ENCODE measurements around the gene LRP1.

Gene LRP1

DNA sequence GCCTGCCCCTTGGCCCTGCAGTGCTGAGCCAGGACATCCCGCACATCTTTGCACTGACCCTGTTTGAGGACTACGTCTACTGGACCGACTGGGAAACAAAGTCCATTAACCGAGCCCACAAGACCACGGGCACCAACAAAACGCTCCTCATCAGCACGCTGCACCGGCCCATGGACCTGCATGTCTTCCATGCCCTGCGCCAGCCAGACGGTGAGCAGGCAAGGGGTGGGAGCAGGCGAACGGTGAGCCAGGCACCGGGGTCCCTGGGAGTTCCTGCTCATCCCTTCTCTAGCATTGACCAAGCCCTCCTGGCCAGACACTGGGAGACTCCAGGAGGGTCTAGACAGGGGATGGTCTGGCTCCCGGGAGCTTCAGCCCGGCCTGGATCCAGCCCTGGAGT, 70.9 kb downstream of the LRP1 start:
- no peak for TF ChIP-seq ZNF565 (CRISPR knock-in tag; conservative IDR thresholded peaks at IDR 0.05; ENCODE audit: low read depth)
- TF ChIP-seq, protein P1, sequence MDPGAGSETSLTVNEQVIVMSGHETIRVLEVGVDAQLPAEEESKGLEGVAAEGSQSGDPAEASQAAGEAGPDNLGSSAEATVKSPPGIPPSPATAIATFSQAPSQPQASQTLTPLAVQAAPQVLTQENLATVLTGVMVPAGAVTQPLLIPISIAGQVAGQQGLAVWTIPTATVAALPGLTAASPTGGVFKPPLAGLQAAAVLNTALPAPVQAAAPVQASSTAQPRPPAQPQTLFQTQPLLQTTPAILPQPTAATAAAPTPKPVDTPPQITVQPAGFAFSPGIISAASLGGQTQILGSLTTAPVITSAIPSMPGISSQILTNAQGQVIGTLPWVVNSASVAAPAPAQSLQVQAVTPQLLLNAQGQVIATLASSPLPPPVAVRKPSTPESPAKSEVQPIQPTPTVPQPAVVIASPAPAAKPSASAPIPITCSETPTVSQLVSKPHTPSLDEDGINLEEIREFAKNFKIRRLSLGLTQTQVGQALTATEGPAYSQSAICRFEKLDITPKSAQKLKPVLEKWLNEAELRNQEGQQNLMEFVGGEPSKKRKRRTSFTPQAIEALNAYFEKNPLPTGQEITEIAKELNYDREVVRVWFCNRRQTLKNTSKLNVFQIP (CRISPR knock-in tag; IDR thresholded peaks at IDR 0.05; ENCODE audit: borderline replicate concordance, low read depth): no peak
- no peak for TF ChIP-seq ZFP30 (CRISPR knock-in tag; IDR thresholded peaks at IDR 0.05)
- no peak for TF ChIP-seq GLIS3 (CRISPR knock-in tag; IDR thresholded peaks at IDR 0.05)
- TF ChIP-seq ISL1 (CRISPR knock-in tag; IDR thresholded peaks at IDR 0.05): no peak
- TF ChIP-seq ARNTL (CRISPR knock-in tag; IDR thresholded peaks at IDR 0.05; ENCODE audit: borderline replicate concordance, low read depth): no peak
- no peak for TF ChIP-seq RARB (CRISPR knock-in tag; IDR thresholded peaks at IDR 0.05)
- no peak for TF ChIP-seq TOX (CRISPR knock-in tag; IDR thresholded peaks at IDR 0.05; ENCODE audit: borderline replicate concordance)
- TF ChIP-seq, protein P2, sequence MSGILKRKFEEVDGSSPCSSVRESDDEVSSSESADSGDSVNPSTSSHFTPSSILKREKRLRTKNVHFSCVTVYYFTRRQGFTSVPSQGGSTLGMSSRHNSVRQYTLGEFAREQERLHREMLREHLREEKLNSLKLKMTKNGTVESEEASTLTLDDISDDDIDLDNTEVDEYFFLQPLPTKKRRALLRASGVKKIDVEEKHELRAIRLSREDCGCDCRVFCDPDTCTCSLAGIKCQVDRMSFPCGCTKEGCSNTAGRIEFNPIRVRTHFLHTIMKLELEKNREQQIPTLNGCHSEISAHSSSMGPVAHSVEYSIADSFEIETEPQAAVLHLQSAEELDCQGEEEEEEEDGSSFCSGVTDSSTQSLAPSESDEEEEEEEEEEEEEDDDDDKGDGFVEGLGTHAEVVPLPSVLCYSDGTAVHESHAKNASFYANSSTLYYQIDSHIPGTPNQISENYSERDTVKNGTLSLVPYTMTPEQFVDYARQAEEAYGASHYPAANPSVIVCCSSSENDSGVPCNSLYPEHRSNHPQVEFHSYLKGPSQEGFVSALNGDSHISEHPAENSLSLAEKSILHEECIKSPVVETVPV (CRISPR knock-in tag; IDR thresholded peaks at IDR 0.05): no peak
- no peak for TF ChIP-seq ZNF70 (CRISPR knock-in tag; IDR thresholded peaks at IDR 0.05)
- TF ChIP-seq TCF4 (CRISPR knock-in tag; IDR thresholded peaks at IDR 0.05; ENCODE audit: borderline replicate concordance): no peak
- TF ChIP-seq ESRRG (CRISPR knock-in tag; IDR thresholded peaks at IDR 0.05): no peak
- TF ChIP-seq ZNF8 (CRISPR knock-in tag; IDR thresholded peaks at IDR 0.05): no peak
- no peak for TF ChIP-seq ZFP3 (CRISPR knock-in tag; IDR thresholded peaks at IDR 0.05)
- TF ChIP-seq CSDC2 (CRISPR knock-in tag; IDR thresholded peaks at IDR 0.05): no peak
- TF ChIP-seq PPARA (CRISPR knock-in tag; IDR thresholded peaks at IDR 0.05; ENCODE audit: borderline replicate concordance): no peak
- TF ChIP-seq SNAI2 (CRISPR knock-in tag; IDR thresholded peaks at IDR 0.05): no peak
- ATAC-seq: no peak

DNA sequence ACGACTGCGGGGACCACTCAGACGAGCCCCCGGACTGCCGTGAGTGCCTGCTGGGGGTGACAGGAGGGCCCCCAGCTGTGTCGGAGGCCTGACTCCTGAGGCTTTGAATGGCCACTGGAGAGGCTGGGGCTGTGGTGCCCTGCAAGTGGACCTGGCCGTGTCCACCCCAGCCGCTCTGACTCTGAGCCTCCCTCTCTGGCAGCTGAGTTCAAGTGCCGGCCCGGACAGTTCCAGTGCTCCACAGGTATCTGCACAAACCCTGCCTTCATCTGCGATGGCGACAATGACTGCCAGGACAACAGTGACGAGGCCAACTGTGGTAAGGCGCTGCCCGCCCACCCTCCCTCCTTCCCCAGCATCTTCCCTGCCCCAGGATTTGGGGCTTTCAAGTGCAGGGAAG, 72.2 kb downstream of the LRP1 start:
- ATAC-seq: no peak
- no peak for TF ChIP-seq ZNF565 (CRISPR knock-in tag; conservative IDR thresholded peaks at IDR 0.05; ENCODE audit: low read depth)
- TF ChIP-seq CSDC2 (CRISPR knock-in tag; IDR thresholded peaks at IDR 0.05): no peak
- no peak for TF ChIP-seq SNAI2 (CRISPR knock-in tag; IDR thresholded peaks at IDR 0.05)
- TF ChIP-seq BACH2 (CRISPR knock-in tag; IDR thresholded peaks at IDR 0.05; ENCODE audit: borderline replicate concordance): no peak

DNA sequence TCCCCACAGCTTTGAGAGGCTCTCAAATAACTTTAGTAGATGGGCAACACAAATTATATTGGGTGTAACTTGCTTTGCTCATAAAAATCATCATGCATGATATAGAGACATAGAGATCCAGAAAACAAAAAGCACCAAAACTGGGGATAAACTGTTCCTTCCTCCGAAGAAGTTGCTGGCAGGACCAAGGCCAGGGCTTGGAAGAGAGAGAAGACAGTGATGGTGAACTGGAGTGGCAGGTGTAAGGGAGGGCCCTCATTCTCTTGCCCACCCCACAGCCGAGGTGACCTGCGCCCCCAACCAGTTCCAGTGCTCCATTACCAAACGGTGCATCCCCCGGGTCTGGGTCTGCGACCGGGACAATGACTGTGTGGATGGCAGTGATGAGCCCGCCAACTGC, 72.9 kb downstream of the LRP1 start:
- TF ChIP-seq, protein P1 (CRISPR knock-in tag; IDR thresholded peaks at IDR 0.05; ENCODE audit: borderline replicate concordance, low read depth): no peak
- TF ChIP-seq PPARA (CRISPR knock-in tag; IDR thresholded peaks at IDR 0.05; ENCODE audit: borderline replicate concordance) (no peak), ISL1 (CRISPR knock-in tag; IDR thresholded peaks at IDR 0.05) (no peak), BACH2 (CRISPR knock-in tag; IDR thresholded peaks at IDR 0.05; ENCODE audit: borderline replicate concordance) (no peak), ZNF70 (CRISPR knock-in tag; IDR thresholded peaks at IDR 0.05) (no peak), OSR1 (CRISPR knock-in tag; IDR thresholded peaks at IDR 0.05) (no peak), ZFP30 (CRISPR knock-in tag; IDR thresholded peaks at IDR 0.05) (no peak), TCF4 (CRISPR knock-in tag; IDR thresholded peaks at IDR 0.05; ENCODE audit: borderline replicate concordance) (no peak), GLIS3 (CRISPR knock-in tag; IDR thresholded peaks at IDR 0.05) (no peak), ESRRG (CRISPR knock-in tag; IDR thresholded peaks at IDR 0.05) (no peak), RARB (CRISPR knock-in tag; IDR thresholded peaks at IDR 0.05) (no peak), CSDC2 (CRISPR knock-in tag; IDR thresholded peaks at IDR 0.05) (no peak), SNAI2 (CRISPR knock-in tag; IDR thresholded peaks at IDR 0.05) (no peak)
- TF ChIP-seq, protein P3, sequence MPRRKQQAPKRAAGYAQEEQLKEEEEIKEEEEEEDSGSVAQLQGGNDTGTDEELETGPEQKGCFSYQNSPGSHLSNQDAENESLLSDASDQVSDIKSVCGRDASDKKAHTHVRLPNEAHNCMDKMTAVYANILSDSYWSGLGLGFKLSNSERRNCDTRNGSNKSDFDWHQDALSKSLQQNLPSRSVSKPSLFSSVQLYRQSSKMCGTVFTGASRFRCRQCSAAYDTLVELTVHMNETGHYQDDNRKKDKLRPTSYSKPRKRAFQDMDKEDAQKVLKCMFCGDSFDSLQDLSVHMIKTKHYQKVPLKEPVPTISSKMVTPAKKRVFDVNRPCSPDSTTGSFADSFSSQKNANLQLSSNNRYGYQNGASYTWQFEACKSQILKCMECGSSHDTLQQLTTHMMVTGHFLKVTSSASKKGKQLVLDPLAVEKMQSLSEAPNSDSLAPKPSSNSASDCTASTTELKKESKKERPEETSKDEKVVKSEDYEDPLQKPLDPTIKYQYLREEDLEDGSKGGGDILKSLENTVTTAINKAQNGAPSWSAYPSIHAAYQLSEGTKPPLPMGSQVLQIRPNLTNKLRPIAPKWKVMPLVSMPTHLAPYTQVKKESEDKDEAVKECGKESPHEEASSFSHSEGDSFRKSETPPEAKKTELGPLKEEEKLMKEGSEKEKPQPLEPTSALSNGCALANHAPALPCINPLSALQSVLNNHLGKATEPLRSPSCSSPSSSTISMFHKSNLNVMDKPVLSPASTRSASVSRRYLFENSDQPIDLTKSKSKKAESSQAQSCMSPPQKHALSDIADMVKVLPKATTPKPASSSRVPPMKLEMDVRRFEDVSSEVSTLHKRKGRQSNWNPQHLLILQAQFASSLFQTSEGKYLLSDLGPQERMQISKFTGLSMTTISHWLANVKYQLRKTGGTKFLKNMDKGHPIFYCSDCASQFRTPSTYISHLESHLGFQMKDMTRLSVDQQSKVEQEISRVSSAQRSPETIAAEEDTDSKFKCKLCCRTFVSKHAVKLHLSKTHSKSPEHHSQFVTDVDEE (CRISPR knock-in tag; IDR thresholded peaks at IDR 0.05): no peak
- TF ChIP-seq, protein P4, sequence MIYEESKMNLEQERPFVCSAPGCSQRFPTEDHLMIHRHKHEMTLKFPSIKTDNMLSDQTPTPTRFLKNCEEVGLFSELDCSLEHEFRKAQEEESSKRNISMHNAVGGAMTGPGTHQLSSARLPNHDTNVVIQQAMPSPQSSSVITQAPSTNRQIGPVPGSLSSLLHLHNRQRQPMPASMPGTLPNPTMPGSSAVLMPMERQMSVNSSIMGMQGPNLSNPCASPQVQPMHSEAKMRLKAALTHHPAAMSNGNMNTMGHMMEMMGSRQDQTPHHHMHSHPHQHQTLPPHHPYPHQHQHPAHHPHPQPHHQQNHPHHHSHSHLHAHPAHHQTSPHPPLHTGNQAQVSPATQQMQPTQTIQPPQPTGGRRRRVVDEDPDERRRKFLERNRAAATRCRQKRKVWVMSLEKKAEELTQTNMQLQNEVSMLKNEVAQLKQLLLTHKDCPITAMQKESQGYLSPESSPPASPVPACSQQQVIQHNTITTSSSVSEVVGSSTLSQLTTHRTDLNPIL (CRISPR knock-in tag; IDR thresholded peaks at IDR 0.05; ENCODE audit: low read depth): no peak
- no peak for ATAC-seq
